GM12875 (cell line): ENCODE measurements around the gene RBM4B.

Experiments used
- H3K4me3 ChIP-seq: one replicate; pipeline ENCODE4 v1.5.1; 2011; ENCODE audit warnings: low read depth, low read length, control low read depth
- CTCF ChIP-seq: IDR thresholded peaks from 2 replicates; pipeline ENCODE4 v1.5.1; 2011; ENCODE audit warnings: low read depth, mild to moderate bottlenecking, control low read depth, inconsistent platforms, low read length, moderate library complexity, borderline replicate concordance; ENCODE audit not compliant: insufficient read depth

Gene RBM4B

DNA sequence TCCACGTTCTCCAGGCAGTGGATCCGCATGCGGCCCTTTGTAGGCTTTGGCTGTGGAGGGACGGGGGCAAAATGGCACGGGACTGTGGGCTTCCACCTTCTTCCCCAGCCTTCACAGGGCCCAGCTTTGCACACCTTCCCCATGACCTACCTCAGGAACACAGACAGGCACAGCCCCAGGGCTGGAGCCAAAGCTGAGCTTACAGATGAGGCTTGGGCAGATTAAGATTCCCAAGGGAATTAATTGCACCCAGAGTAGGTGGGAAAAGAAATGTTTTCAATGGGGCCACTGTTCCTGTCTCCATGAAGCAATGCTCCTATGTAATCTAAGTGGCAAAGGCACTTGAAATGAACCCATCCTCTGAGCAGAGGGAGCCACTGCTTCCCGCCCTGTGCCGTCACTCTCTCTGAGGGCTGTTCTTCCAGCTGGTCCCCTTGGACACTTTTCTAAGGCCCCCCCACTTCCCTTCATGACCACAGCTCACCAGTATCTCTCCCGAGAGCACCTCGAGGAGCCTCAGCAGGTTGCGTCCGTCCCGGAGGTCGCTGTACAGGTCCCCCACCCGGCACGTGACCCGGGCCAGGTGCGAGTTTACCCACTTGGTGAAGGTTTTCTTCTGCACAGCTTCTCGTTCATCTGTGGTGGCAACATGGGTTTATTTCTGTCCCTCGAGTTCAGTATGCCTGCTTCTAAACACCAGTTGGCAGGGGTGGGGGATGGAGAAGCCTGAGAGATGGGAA is 37.8 kb upstream of the RBM4B start:
- no peak for TF ChIP-seq CTCF
- no peak overlapping the region for H3K4me3 ChIP-seq

DNA sequence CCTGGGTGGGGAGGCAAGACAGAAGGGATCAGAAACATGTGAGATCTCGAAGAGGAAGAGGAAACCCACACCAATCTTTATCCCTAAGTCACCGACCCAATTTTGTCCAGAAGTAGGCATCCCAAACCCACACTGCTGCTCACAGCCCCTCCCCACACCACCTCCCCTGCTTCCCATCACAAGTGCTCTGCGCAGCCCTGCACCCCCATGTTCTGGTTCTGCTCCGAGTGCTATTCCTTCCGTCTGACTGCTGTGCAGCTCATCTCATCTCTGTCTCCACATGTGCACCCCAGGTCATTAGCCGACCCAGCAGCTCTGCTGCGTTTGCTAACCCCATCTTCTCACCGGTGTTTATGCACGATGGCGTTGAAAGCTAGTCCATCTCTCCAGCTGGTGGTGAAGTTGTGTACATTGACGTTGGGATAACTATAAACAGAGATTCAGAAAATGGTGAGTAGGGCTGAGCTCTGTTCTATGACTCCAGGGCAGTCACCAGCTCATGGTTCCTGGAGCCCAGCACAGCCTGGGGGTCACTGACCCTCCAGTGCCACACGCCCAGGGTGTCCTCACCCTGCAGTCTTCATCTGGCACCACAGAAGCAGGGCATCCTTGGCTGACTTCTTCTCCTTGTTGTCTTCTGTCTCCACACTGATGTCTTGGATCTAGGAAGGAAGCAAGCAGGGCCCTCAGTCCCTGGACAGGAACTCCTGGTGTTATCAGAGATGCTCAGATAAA is 36.2 kb upstream of the RBM4B start:
- TF ChIP-seq CTCF, result no peak
- no peak overlapping the region for H3K4me3 ChIP-seq

- no peak overlapping the region for H3K4me3 ChIP-seq
- no peak for TF ChIP-seq CTCF
These were observed 32.8 kb upstream of the RBM4B start for GRCh38 chr11:66710384-66710930.

DNA sequence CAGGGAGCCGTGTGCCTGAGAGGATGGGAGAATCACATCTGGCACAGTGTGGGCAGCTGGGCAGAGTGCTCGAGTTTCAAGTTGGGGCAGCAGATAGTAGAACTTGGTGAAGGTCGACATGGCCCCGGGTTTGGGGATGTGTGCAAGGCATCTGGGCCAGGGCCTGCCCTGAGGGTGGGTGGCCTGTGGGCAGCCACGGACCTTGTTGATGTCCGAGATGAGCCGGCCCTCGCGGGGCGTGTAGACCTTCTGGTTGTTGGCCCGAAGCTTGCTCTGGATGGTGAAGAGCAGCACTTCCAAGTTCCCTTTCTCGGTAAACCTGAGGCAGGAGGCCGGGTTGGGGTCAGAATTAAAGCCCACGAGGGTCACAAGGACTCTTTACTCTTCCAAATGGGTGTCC is 31.0 kb upstream of the RBM4B start:
- TF ChIP-seq CTCF, result no peak

GRCh38 chr11:66708094-66708493 is 30.4 kb upstream of the RBM4B start:
- H3K4me3 ChIP-seq, result no peak overlapping the region
- TF ChIP-seq CTCF, result no peak

More for the DNA sequence above, 31.0 kb upstream of the RBM4B start:
- no peak overlapping the region for H3K4me3 ChIP-seq

GRCh38 chr11:66707486-66707885 is 29.8 kb upstream of the RBM4B start:
- no peak for TF ChIP-seq CTCF
- no peak overlapping the region for H3K4me3 ChIP-seq

DNA sequence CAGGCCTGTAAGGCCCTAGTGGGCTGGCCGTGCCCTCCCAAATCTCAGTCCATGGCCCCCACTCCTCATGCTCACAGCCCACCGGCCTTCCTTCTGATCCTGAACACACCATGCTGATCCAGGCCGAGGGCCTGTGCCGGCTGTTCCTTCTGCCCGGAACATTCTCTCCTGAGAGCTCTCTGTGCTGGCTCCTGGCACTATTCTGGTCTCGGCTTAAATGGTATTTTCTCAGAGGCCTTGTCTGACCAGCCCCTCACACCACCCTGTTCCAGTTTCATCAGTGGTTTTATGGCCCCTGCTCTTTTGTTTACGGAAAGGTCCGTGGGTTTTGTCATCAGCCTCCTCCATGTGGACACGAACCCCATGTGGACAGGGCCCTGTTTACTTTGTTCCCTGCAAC is 29.3 kb upstream of the RBM4B start:
- TF ChIP-seq CTCF, result no peak
- no peak overlapping the region for H3K4me3 ChIP-seq
